HEK293 (cell line): Measurements from ENCODE around the gene MPZL1.

ENCODE experiments used
- CTCF ChIA-PET: fragments of 350-600 bp; formaldehyde crosslinking; extraction: SDS; loops from one replicate; lab custom pipeline; 2021; ENCODE audit warnings: antibody characterized with exemption; lab: Yijun Ruan, JAX
- POLR2A ChIA-PET: fragments of 300-600 bp; formaldehyde crosslinking; extraction: SDS; loops from one replicate; lab custom pipeline; 2020; ENCODE audit warnings: antibody characterized with exemption, inconsistent platforms; lab: Yijun Ruan, JAX
- H3K27ac ChIP-seq: fragments of 200-500 bp; sonication (Bioruptor generic); 2 replicates; pipeline ENCODE4 v1.5.1; 2014; ENCODE audit warnings: low read depth, low read length, control low read depth, inconsistent platforms; ENCODE audit errors: extremely low read depth
- H3K36me3 ChIP-seq, 2 experiments: fragments of 200-500 bp in 1 of 2; sonication (Bioruptor generic) in 1 of 2; 1 replicate in 1 of 2; 2 replicates in 1 of 2; pipeline ENCODE4 v1.5.1; 2014 to 2017; ENCODE audit warnings: inconsistent platforms in 2 of 2, low read length in 2 of 2; ENCODE audit not compliant: control insufficient read depth in 2 of 2, insufficient read depth in 1 of 2
- H3K4me1 ChIP-seq: fragments of 200-500 bp; sonication (Bioruptor generic); 2 replicates; pipeline ENCODE4 v1.5.1; 2014; ENCODE audit warnings: mild to moderate bottlenecking, low read length, inconsistent platforms; ENCODE audit not compliant: control insufficient read depth, insufficient read depth
- H3K4me3 ChIP-seq: 2 replicates; pipeline ENCODE4 v1.5.1; 2011; ENCODE audit warnings: low read depth, mild to moderate bottlenecking, control low read depth, low read length, moderate library complexity
- H3K9me3 ChIP-seq: fragments of 200-500 bp; sonication (Bioruptor generic); 2 replicates; pipeline ENCODE4 v1.5.1; 2014; ENCODE audit warnings: low read depth, low read length, inconsistent platforms; ENCODE audit not compliant: control insufficient read depth, insufficient read depth
- KLF1 ChIP-seq: fragments of 450-650 bp; formaldehyde crosslinking; IDR thresholded peaks from 2 replicates; pipeline ENCODE4 v1.5.1; 2016; ENCODE audit warnings: missing biosample characterization, missing genetic modification characterization
- PATZ1 ChIP-seq: fragments of 450-650 bp; formaldehyde crosslinking; IDR thresholded peaks from 2 replicates; pipeline ENCODE4 v1.5.1; 2016; ENCODE audit warnings: missing biosample characterization, missing genetic modification characterization
- SCRT1 ChIP-seq: fragments of 450-650 bp; formaldehyde crosslinking; IDR thresholded peaks from 2 replicates; pipeline ENCODE4 v1.5.1; 2016; ENCODE audit warnings: missing biosample characterization, missing genetic modification characterization, borderline replicate concordance
- SCRT2 ChIP-seq: fragments of 450-650 bp; formaldehyde crosslinking; IDR thresholded peaks from 2 replicates; pipeline ENCODE4 v1.5.1; 2016; ENCODE audit warnings: missing biosample characterization, missing genetic modification characterization
- SETDB1 ChIP-seq: IDR thresholded peaks from one replicate; pipeline ENCODE4 v1.6.1; 2017; ENCODE audit warnings: mild to moderate bottlenecking, low read length, moderate library complexity, mixed read lengths; ENCODE audit not compliant: insufficient read length
- TCF7L2 ChIP-seq: IDR thresholded peaks from 2 replicates; pipeline ENCODE4 v1.6.1; 2011; ENCODE audit warnings: low read depth, mild to moderate bottlenecking, inconsistent platforms, low read length, moderate library complexity, borderline replicate concordance
- TRIM28 ChIP-seq: IDR thresholded peaks from 2 replicates; pipeline ENCODE4 v1.6.1; 2011; ENCODE audit warnings: low read length, control low read depth, borderline replicate concordance
- WT1 ChIP-seq: fragments of 450-650 bp; formaldehyde crosslinking; IDR thresholded peaks from 2 replicates; pipeline ENCODE4 v1.5.1; 2016; ENCODE audit warnings: missing biosample characterization, missing genetic modification characterization
- ZEB2 ChIP-seq: fragments of 450-650 bp; formaldehyde crosslinking; IDR thresholded peaks from 2 replicates; pipeline ENCODE4 v1.5.1; 2016; ENCODE audit warnings: missing biosample characterization, missing genetic modification characterization
- ZFHX2 ChIP-seq: fragments of 450-650 bp; formaldehyde crosslinking; conservative IDR thresholded peaks from 2 replicates; pipeline ENCODE4 v1.5.1; 2016; ENCODE audit warnings: missing biosample characterization, missing genetic modification characterization
- ZFP41 ChIP-seq: fragments of 450-650 bp; formaldehyde crosslinking; IDR thresholded peaks from 2 replicates; pipeline ENCODE4 v1.5.1; 2016; ENCODE audit warnings: missing biosample characterization, missing genetic modification characterization, borderline replicate concordance
- ZNF248 ChIP-seq: fragments of 450-650 bp; formaldehyde crosslinking; IDR thresholded peaks from 2 replicates; pipeline ENCODE4 v1.5.1; 2017; ENCODE audit warnings: missing biosample characterization, missing genetic modification characterization
- ZNF26 ChIP-seq: fragments of 450-650 bp; formaldehyde crosslinking; IDR thresholded peaks from 2 replicates; pipeline ENCODE4 v1.5.1; 2016; ENCODE audit warnings: missing biosample characterization, missing genetic modification characterization
- ZNF416 ChIP-seq: fragments of 450-650 bp; formaldehyde crosslinking; IDR thresholded peaks from 2 replicates; pipeline ENCODE4 v1.5.1; 2016; ENCODE audit warnings: missing biosample characterization, missing genetic modification characterization
- ZNF623 ChIP-seq: fragments of 450-650 bp; formaldehyde crosslinking; IDR thresholded peaks from 2 replicates; pipeline ENCODE4 v1.5.1; 2016; ENCODE audit warnings: missing biosample characterization, missing genetic modification characterization
- ZSCAN18 ChIP-seq: fragments of 450-650 bp; formaldehyde crosslinking; IDR thresholded peaks from 2 replicates; pipeline ENCODE4 v1.5.1; 2016; ENCODE audit warnings: missing biosample characterization, missing genetic modification characterization
- TF ChIP-seq, protein P1 (sequence below): fragments of 450-650 bp; formaldehyde crosslinking; IDR thresholded peaks from 2 replicates; pipeline ENCODE4 v1.5.1; 2016; ENCODE audit warnings: missing biosample characterization, missing genetic modification characterization, low read depth

The MPZL1 gene

DNA sequence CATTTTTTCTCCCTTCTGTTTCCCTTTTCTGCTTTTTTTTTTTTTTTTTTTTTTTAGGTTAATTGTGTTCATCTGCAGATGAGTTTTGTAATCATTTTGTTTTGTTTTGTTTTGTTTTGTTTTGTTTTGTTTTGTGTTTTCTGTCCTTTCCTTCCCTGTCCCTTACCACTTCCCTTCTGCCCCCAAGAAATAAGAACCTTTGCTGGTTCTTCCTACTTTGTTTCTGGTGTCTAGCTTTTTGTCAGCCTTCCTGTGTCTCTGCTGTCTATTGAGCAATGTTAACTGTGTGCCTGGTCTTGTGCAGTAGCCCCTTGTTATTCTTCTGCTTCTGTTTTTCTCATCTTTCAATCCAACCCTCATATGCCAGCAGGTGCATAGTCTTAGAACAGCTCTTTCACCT is 46.0 kb downstream of the MPZL1 start:
- Histone ChIP-seq H3K27ac (no peak overlapping the region), H3K9me3 (no peaks in the 10 kb centered on the region), H3K4me1 (no peaks in the 10 kb centered on the region)
- no peak for TF ChIP-seq ZNF248 (tag by site-specific recombination)
- TF ChIP-seq ZSCAN18 (tag by site-specific recombination): no peak
- TF ChIP-seq TCF7L2: no peak
- no peak for TF ChIP-seq ZNF623 (tag by site-specific recombination)
- TF ChIP-seq ZEB2 (tag by site-specific recombination): no peak
- no peak for TF ChIP-seq ZFP41 (tag by site-specific recombination)
- TF ChIP-seq ZNF26 (tag by site-specific recombination): no peak
- TF ChIP-seq, all 188 proteins: peak for 0
- ChIA-PET CTCF (interaction anchor here (0.7 kb wide), 1 partner anchor 16 kb away, joined by 4 read pairs; no protein-coding TSS in a partner anchor), POLR2A (no interaction called here)
- no peak overlapping the region for H3K4me3 ChIP-seq
- H3K36me3 ChIP-seq: peaks cover 5 to 64% of the 10 kb centered on the region in 2 experiments; a peak in 1 of 3 replicates

DNA sequence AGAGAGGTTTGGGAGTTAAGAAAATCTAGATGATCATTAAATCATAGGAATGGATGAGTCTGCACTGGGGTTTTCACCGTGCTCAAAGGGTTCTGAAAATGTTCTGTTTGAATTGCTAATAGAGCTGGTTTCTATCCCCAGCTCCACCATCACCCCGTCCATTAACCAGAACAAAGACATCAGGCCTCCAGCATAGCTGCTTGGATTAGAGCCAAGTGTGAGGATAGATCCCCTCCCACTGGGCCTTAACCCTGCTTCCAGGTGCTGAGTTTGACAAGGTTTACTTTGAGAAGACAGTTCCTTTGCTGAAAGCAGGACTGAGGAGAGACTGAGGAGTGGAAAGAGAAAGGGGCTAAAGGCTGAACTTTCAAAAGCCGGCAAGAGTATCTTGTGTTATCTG is 48.3 kb downstream of the MPZL1 start:
- ChIA-PET CTCF (interaction anchor here (0.6 kb wide), 1 partner anchor 54 kb away, joined by 3 read pairs; no protein-coding TSS in a partner anchor), POLR2A (no interaction called here)
- H3K4me1 ChIP-seq: no peaks in the 10 kb centered on the region
- H3K4me3 ChIP-seq: no peak overlapping the region
- H3K36me3 ChIP-seq: peaks cover 5 to 87% of the 10 kb centered on the region in 2 experiments; a peak in 1 of 3 replicates
- TF ChIP-seq, protein P1, sequence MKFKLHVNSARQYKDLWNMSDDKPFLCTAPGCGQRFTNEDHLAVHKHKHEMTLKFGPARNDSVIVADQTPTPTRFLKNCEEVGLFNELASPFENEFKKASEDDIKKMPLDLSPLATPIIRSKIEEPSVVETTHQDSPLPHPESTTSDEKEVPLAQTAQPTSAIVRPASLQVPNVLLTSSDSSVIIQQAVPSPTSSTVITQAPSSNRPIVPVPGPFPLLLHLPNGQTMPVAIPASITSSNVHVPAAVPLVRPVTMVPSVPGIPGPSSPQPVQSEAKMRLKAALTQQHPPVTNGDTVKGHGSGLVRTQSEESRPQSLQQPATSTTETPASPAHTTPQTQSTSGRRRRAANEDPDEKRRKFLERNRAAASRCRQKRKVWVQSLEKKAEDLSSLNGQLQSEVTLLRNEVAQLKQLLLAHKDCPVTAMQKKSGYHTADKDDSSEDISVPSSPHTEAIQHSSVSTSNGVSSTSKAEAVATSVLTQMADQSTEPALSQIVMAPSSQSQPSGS (tag by site-specific recombination): no peak
- TF ChIP-seq SETDB1 (no peak), ZNF416 (tag by site-specific recombination) (no peak), KLF1 (tag by site-specific recombination) (no peak), WT1 (tag by site-specific recombination) (no peak), TRIM28 (no peak), ZFHX2 (no peak)
- no peak overlapping the region for H3K27ac ChIP-seq
- H3K9me3 ChIP-seq: no peaks in the 10 kb centered on the region

DNA sequence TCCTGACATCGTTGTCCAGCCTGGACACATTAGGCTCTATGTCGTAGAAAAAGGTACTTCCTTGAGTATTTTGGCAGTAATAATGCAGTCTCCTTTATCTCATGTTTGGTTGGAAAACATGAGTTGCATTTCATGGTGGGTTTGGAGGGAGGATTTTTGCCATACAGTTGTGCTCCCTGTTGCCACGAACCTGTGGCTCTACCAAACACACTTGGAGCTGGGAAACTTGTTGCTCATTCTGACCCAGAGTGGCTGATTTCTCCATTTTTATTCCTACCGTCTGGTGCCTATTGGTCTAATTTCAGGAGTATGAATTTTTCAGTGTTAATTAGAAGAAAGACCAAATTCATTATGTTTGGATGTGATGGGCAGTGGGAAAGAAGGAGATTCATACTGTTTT is 50.7 kb downstream of the MPZL1 start:
- H3K4me1 ChIP-seq: no peaks in the 10 kb centered on the region
- peaks cover 5 to 90% of the 10 kb centered on the region in 2 experiments; a peak in 1 of 3 replicates for H3K36me3 ChIP-seq
- CTCF ChIA-PET: no interaction called here
- POLR2A ChIA-PET: no interaction called here
- H3K9me3 ChIP-seq: no peaks in the 10 kb centered on the region
- H3K4me3 ChIP-seq: no peak overlapping the region
- no peak overlapping the region for H3K27ac ChIP-seq
- peak; percentile 82 for TF ChIP-seq SCRT2
- peak; percentile 88 for TF ChIP-seq SCRT1 (tag by site-specific recombination)
- no peak for TF ChIP-seq PATZ1 (tag by site-specific recombination)
